ENCODE results near the gene PCDH15.

Gene PCDH15

DNA sequence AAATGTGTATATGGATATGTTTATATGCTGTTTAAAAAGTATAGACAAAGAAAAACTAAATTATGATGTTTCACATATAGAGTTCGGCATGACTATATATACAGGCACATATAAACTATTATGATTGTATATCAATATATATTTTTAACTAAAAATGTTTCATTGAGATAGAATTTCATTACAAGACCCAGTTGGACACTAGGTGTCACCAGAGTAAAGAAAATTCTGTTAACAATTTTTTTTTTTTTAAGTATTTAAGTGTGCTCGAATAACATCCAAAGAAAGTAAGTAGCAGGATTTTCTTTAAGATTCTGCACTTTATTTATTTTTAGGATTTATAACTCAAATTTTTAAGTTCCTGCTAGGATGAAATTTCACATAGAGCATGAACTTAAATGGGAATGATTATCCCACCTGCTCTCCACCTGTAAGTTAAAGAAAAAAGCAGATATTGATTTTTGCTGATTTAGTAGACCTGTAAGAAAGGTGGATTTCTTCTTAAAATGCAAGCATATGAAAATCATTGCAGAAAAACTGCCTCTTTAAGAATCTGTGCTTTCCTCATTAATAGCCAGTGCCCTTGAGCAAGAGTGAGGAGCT, 961.5 kb downstream of the PCDH15 start:
- peak in 1 of 2 donors; percentile 1 for DNase-seq

DNA sequence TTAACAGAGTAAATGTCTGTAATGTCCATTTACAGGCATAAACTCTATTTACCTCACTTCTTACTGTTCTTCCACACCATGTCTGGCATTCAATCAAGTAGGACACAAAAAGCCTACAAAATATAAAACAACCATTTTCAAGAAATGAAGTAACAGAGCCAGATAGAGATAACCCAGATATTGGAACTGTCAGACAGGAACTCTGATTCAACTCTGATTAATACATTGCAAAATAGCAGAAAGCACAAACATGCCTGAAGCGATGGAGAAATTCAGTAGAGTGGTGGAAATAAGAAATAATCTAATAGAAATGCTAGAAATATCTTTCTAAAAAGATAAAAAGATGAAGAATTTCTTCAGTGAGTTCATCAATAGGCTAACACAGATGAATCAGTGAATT, 964.4 kb downstream of the PCDH15 start:
- DNase-seq = no peak

DNA sequence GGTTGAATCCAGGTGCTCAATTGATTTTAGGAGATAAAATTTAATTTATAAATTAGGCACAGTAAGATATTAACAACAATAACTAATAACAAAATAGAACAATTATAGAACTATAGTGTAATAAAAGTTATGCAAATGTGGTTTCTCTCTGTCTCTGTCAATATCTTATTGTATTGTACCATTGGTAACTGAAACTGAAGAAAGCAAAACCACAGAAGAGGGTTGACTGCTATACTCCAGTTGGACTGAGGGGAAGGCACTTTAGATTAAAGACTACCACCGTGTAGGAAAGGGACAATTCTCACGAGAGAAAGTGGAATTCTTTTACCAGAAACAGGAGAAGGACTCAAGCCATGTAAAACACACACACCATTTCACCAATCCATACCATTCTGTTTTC, 967.1 kb downstream of the PCDH15 start:
- no peak for DNase-seq

DNA sequence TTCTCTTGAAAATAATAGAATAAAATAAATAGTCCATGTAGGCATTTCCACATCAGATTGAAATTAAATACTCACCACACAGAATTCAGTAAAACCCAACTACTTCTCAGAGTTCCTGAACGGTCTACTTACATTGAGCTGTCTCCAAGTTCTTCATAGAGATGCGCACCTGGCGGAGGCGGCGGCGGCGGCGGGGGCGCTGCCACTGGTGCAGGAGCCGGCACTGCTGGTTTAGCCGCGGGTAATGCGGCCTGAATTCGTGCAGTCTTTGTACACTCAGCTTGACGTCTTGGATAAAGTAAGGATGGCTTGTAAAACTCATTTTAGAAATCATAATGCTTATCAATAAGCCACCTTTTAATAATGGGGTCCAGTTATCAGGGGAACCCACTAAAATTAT, 973.8 kb downstream of the PCDH15 start:
- no peak for DNase-seq

DNA sequence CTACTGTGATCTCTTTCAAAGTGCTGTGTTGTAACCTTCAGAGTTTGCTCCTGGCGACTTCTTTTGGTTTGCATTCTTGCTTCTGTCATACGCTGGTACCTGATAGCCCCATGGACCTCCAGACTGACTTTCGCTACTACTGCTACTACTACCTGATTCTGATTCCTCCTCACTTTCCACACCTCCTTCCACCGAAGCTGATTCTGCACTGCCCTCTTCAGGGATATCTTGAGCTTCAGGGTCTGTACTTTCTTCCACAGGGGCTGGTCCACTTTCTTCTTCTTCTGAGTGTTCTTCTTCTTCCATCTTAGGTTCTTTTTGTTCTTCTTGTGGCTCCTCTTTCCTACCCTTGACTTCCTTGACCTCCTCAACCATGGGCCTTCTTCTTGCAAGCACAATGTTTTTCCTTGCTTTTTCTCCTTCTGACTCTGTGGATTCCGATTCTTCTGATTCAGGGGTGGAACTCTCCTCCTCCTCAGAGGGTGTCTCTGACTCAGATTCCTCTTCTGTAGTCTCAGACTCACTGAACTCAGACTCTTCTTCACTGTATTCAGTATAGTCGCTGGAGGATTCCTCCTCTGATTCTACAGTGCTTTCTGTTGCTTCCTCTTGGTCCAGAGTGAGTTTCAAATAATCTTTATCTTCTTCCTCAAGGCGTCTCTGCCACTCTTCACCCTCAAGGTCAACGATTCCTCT, 992.2 kb downstream of the PCDH15 start:
- no peak for DNase-seq

DNA sequence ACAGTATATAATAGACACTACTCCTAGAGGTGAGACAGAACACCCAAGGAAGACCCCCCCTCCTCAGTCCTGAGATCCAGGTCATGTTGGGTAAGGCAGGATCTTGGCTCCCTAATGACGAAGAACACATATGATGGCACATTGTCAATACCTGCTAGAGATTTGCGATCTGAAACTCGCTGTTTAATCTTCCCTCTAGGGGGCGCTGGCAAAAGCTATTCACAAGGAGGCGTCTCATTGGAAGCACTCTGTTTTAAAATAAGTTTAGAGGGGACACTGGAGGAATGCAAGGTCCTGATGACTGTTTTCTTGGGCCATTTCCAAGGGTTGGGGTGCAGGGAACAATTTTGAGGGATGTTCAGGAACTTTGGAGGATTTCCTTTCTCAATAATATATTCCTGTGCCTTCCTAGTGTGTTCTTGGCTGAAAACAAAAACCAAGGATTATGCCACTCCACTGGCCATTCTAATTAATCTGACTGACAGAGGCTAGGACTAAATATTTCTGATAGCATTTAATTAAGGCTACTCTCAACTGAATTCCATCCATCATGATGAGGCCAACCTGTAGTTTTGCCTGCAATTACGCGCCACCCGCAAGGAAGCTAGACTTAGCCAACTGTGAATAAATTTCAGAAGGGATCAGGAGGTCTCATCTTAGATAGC, 1014.7 kb downstream of the PCDH15 start:
- no peak for DNase-seq

DNA sequence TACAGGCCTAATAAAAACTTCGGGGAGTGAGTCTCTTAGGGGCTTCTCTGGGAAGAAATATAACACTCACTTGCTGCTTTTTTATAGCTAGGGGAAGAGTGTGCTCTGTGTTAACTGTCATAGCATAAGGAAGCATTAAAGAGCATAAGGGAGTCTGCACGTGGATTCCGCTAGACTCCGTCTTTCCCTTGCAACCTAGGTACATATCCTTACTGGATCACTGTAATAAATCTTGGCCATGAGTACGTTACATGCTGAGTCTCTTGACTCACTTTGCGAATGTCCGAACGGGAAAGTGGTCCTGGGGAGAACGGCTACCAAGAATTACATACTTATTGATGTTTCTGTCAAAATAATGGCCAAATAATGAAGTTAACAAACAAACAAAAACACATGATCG, 1029.3 kb downstream of the PCDH15 start:
- DNase-seq = no peak

DNA sequence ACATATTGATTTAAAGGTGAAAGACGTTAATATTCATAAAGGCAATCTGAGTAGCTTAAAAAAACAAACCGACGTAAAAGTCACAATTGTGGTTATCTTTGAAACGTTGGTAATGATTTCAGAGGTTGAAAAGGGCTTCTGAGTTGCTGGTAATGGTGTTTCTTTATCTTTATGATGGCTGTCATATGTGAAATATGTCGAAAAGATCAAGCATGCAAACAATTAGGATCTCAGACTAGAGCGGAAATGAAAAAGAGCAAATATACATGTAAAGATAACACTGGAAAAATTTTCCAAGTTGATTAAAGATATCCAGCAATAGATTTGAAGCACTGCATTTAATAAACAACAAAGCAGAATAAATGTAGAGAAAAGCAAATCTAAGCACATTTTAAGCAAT, 1030.1 kb downstream of the PCDH15 start:
- DNase-seq = no peak

DNA sequence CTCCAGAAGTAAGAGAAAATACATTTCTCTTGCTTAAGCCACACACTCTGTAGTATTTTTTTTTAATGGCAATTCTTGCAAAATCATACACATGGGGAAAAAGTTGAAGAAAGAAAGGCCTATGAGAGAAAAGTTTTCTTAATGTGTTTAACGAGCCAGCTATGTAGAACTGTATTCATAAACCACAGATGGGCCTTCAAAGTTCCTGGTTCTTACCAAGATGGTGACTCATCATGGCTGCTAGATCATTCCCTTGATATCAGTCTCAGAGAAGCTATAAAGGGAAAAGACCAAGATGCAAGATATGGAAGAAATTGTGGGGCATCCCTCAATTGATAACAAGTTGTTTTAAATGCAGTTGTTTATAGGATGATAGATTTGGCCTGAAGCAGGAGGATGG, 1035.7 kb downstream of the PCDH15 start:
- DNase-seq = no peak

DNA sequence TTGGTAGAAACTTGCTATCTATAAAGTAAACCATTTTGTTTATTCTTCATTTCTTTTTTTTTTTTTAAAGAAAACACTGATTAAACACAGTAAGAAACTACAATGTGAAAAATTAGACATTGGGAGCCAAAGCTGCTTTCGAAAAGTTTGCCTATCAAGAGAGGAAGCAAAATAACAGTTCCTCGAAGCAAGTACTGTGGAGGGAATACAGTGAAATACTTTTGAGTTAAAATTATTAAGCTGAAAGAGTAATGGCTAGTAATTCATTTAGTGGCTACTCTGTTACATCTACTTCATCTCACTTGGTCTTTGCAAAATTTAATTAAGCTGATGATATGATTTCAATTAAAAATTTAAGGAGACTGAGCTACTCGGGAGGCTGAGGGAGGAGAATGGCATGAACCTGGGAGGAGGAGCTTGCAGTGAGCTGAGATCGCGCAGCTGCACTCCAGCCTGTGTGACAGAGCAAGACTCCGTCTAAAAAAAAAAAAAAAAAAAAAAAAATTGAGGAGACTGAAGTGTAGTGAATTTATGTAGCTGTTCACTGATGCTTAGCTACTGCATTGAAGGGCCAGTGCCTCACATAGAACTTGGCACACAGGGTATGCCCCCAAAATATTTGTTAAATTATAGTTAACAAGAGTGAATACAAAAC, 1046.3 kb downstream of the PCDH15 start:
- DNase-seq = no peak
